Brain microvascular endothelial cell (primary cell): ENCODE measurements around the gene RIMS1.

Experiments used
- DNase-seq: peaks from one replicate; pipeline ENCODE4 v3.0.0-alpha.2; 2020
- H3K27ac ChIP-seq: fragments of 250-450 bp; sonication (Bioruptor Pico); 2 replicates; pipeline ENCODE4 v1.5.1; 2020; ENCODE audit warnings: mild to moderate bottlenecking, moderate library complexity
- H3K27me3 ChIP-seq: fragments of 250-450 bp; sonication (Bioruptor Pico); replicated peaks from 2 replicates; pipeline ENCODE4 v1.5.1; 2020; ENCODE audit warnings: mild to moderate bottlenecking
- H3K36me3 ChIP-seq: fragments of 250-450 bp; sonication (Bioruptor Pico); replicated peaks from 2 replicates; pipeline ENCODE4 v1.5.1; 2020; ENCODE audit warnings: mild to moderate bottlenecking
- H3K4me3 ChIP-seq: 2 replicates; pipeline ENCODE4 v1.5.1; 2011; ENCODE audit warnings: low read depth, mild to moderate bottlenecking, control low read depth, low read length, moderate library complexity
- in situ Hi-C: cut with HindIII; loops from 2 replicates; pipeline ENCODE4 v1.10.0; 2017; ENCODE audit warnings: low sequenced_read_pairs, low pct_ligation_motif_present
- TF ChIP-seq, protein P1 (sequence below): IDR thresholded peaks from 2 replicates; pipeline ENCODE4 v1.5.1; 2011; ENCODE audit warnings: low read depth, mild to moderate bottlenecking, moderate library complexity, low read length, control low read depth, inconsistent platforms; ENCODE audit errors: missing control alignments

Gene RIMS1, protein sequence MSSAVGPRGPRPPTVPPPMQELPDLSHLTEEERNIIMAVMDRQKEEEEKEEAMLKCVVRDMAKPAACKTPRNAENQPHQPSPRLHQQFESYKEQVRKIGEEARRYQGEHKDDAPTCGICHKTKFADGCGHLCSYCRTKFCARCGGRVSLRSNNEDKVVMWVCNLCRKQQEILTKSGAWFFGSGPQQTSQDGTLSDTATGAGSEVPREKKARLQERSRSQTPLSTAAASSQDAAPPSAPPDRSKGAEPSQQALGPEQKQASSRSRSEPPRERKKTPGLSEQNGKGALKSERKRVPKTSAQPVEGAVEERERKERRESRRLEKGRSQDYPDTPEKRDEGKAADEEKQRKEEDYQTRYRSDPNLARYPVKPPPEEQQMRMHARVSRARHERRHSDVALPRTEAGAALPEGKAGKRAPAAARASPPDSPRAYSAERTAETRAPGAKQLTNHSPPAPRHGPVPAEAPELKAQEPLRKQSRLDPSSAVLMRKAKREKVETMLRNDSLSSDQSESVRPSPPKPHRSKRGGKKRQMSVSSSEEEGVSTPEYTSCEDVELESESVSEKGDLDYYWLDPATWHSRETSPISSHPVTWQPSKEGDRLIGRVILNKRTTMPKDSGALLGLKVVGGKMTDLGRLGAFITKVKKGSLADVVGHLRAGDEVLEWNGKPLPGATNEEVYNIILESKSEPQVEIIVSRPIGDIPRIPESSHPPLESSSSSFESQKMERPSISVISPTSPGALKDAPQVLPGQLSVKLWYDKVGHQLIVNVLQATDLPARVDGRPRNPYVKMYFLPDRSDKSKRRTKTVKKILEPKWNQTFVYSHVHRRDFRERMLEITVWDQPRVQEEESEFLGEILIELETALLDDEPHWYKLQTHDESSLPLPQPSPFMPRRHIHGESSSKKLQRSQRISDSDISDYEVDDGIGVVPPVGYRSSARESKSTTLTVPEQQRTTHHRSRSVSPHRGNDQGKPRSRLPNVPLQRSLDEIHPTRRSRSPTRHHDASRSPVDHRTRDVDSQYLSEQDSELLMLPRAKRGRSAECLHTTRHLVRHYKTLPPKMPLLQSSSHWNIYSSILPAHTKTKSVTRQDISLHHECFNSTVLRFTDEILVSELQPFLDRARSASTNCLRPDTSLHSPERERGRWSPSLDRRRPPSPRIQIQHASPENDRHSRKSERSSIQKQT (N-terminal part only)

GRCh38 chr6:71886184-71887005 lies at the start of gene RIMS1:
Gene RIMS1 (plus strand): TSS chr6:71886550. CDS start chr6:71887024, 474 bp downstream.
- Histone ChIP-seq H3K36me3 (no peaks in the 10 kb centered on the region), H3K27ac (no peak within 1 kb of the TSS), H3K27me3 (peaks cover 11% of the 10 kb centered on the region), H3K4me3 (peak within 1 kb of the TSS; percentile 54)
- in situ Hi-C loops = no loop called here
- peak; percentile 3 for DNase-seq
- TF ChIP-seq, protein P1, sequence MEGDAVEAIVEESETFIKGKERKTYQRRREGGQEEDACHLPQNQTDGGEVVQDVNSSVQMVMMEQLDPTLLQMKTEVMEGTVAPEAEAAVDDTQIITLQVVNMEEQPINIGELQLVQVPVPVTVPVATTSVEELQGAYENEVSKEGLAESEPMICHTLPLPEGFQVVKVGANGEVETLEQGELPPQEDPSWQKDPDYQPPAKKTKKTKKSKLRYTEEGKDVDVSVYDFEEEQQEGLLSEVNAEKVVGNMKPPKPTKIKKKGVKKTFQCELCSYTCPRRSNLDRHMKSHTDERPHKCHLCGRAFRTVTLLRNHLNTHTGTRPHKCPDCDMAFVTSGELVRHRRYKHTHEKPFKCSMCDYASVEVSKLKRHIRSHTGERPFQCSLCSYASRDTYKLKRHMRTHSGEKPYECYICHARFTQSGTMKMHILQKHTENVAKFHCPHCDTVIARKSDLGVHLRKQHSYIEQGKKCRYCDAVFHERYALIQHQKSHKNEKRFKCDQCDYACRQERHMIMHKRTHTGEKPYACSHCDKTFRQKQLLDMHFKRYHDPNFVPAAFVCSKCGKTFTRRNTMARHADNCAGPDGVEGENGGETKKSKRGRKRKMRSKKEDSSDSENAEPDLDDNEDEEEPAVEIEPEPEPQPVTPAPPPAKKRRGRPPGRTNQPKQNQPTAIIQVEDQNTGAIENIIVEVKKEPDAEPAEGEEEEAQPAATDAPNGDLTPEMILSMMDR = peak; percentile 59

DNA sequence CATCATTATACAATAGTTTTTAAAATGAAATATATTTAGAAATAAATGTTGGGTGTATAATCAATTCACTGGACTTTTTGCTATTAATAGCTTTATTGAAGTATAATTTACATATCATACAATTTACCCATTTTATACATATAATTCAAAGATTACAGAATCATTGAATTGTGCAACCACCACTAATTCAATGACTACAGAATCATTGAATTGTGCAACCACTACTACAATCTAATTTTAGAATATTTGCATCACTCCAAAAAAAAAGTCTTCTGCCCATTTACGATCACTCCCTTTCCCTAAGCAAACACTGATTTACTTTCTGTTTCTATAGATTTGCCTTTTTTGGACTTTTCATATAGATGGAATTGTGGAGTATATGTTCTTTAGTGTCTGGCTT lies 35.1 kb upstream of the RIMS1 start:
- Histone ChIP-seq H3K27ac (no peak overlapping the region), H3K36me3 (no peaks in the 10 kb centered on the region), H3K4me3 (no peak overlapping the region), H3K27me3 (no peaks in the 10 kb centered on the region)
- TF ChIP-seq, protein P1 = no peak
- no peak for DNase-seq
- in situ Hi-C loops = no loop called here

DNA sequence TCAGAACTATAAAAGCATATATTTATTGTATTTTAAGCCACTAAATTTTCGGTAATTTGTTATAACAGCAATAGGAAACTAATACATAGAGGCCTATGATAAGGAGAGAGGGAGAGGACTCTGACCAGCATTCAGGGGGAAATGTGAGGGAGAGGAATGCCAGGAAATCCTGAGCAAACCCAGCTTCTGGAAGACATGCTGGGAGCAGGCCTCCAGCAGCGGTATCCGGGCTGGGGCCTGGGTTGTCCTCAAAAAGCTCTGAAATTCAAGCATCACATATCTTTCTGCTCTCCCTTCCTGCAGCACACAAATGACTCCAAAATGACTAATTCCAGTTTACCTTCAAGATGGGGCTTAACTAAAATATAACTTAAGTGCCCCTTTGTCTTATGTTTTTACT lies 33.4 kb upstream of the RIMS1 start:
- no peaks in the 10 kb centered on the region for H3K27me3 ChIP-seq
- no peaks in the 10 kb centered on the region for H3K36me3 ChIP-seq
- no peak for DNase-seq
- in situ Hi-C loops = no loop called here
- TF ChIP-seq, protein P1 = no peak
- no peak overlapping the region for H3K4me3 ChIP-seq
- H3K27ac ChIP-seq = no peak overlapping the region

DNA sequence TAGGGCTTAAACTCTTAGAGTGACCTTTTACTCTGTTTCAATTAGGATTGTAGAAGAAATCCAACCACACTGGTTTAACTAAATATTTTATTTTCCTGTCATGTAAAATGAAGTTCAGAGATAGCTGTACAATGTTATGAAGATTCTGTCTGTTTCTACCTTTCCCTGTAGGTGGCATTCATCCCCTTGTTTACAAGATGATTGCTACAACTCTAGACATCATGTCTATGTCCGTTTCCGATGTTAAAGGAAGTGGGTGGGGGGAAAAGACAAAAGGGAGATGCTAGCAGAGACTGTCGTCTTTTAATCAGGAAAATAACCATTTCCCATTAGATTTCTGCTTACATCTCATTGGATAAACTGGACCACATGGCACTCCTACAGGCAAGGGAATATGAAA lies 30.9 kb upstream of the RIMS1 start:
- Histone ChIP-seq H3K36me3 (no peaks in the 10 kb centered on the region), H3K4me3 (no peak overlapping the region), H3K27me3 (no peaks in the 10 kb centered on the region), H3K27ac (no peak overlapping the region)
- in situ Hi-C loops = no loop called here
- TF ChIP-seq, protein P1 = no peak
- DNase-seq = no peak

- DNase-seq = no peak
- TF ChIP-seq, protein P1 = no peak
- no peak overlapping the region for H3K4me3 ChIP-seq
- no peaks in the 10 kb centered on the region for H3K36me3 ChIP-seq
- no peak overlapping the region for H3K27ac ChIP-seq
- in situ Hi-C loops = no loop called here
- H3K27me3 ChIP-seq = no peaks in the 10 kb centered on the region
Observed at GRCh38 chr6:71879016-71879415, 7.3 kb upstream of the RIMS1 start.
